ENCODE data around the gene STMN1.

STMN1 gene

DNA sequence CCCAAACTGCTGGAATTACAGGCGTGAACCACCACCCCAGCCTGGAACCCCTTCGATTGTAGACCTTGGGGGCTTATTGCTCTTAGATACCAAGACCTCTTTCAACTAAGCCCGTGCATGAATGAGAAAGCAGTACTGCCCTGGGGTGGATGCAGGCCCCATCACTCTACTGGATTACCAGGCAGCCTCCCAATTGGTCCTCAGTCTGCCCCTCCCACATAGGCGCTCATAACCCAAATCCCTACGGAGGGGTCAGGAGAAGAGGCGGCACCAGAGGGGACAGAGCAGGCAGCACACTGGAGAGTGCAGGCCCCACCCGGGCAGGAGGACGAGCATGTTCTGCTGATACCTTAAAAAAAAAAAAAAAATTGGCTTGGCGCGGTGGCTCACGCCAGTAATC, 12.4 kb upstream of the STMN1 start:
- DNase-seq: no peak

DNA sequence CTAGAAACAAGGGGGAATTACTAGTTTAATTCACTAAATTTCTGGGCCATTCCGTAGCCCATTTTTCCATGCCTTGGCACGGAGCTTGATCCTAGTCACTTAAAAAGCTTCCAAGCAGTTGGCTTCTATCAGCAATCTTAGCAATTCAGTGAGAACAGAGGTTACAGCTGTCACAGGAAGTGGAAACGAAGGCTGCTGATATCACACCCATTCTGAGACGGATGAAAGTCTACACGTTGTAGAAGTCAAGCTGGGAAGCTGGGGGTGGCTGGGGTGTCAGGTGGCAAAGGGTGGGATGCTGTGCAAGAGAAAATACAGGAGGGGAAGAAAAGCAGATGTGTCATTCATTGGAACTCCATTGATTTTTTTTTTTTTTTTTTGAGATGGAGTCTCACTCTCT, 11.8 kb upstream of the STMN1 start:
- DNase-seq: no peak

DNA sequence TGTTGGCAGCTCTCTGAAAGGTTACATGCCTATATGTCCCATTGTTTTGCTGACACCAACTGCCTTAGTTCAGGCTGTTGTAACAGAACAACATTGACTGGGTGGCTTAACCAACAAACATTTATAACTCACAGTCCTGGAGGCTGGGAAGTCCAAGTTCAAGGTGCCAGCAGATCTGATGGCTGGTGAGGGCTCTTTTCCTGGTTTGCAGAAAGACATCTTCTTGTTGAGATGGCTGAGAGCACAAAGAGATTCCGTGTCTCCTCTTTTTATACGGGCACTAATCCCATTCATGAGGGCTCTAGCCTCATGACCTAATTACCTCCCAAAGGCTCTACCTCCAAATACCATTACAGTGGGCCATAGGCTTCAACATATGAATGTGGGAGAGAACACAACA, 10.2 kb upstream of the STMN1 start:
- no peak for DNase-seq

DNA sequence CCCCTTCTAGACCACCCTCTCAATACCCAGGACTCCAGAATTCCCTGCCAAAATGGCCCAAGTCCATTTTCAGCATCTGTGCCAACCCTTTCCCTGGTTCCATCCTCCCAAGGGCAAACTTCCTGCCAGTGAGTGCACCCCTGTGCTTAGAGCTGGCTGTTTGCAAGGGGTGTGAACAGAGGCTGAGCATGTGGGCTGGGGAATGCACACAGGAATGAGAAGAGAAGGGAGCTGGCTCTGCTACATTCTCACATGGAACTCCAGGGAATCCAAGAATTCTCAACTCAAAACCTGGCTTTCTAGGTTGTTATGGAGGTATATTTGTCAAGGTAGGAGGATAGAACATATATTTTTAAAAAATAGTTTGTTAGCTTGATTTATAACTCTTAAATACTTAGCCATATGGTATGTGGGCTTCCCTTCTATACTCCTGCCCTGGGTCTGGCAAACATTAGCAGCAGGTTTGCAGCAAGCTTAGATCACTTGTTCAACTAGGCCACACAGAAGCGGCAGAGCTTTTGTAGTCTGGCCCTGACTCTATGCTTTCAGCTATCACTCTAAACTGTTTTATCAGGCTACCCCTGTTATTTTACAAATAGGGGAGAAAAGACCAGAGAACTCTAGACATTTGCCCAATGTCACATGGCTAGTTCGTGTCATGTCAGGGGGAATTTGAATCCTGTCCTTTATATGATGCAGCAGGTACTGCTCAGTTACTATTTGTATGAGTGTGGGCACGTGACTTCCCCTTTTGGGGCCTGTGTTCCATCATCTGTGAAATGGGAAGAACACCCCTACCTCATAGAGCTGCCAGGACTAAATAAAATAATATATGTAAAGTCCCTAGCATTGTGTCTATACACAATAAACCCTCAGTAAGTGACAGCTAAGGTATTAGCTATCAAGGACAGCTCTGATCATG, 8.1 kb upstream of the STMN1 start:
- DNase-seq: no peak

DNA sequence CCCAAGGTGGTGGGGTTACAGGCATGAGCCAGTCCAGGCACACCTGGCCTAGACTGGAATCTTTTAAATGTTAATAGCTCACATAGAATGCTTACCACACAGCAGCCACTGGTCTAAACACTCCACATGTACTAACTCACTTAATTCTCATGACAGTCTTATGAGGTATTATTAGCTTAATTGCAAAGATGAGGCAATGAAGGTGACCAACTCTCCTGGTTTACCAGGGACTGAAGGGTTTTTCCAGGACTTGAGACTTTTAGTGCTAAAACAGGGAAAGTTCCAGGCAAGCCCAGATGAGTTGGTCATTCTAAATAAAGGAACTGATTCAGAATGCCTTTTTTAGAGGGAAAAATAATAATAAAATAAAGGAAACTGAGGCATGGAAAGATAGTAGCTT, 7.0 kb upstream of the STMN1 start:
- DNase-seq: no peak

DNA sequence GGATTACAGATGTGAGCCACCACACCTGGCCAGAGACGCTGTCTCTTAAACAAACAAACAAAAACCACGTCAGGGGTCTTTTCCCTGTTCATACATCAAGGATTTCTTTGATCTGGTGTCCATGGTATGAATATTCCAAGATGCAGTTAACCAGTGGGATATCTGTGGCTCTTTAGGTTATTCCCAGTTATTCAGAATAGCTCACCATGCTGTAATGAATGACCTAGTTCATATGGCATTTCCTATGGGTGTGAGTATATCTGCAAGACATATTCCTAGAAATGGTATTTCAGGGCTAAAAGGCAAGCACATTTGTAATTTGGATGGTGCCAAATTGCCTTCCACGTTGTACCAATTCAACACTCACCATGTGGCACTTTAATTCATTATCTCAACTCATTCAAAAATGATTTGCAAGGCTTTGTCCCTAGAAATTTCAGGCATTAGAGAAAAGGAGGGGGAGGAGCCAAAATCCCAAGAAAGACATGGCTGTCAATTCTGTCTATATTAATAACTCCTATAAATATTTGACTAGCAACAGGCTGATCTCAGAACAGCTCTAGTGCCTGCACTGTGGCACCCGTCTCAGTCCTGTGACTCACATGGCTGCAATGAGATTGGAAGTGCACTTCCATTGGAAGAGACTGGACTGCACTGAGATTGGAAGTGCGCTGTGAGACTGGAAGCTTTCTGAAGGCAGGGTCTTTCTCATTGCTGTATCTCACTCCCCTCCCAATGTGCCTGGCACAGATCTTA, 6.0 kb upstream of the STMN1 start:
- no peak for DNase-seq

DNA sequence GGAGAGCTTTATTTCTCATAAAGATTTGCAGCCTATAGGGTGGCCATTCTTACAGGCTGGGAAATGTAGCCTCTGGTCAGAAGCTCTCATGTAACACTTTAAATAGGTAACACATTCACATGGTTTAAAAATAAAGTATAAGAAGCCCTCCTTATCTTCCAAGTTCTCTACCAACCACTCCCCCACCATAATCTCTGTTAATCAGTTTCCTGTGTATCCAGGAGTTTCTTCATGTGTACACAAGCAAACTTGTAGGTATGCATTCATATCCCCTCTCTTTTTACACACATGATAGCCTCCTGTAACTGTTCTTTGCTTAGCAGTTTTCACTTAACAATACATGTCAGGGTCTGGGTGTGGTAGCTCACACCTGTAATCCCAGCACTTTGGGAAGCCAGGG, 4.9 kb upstream of the STMN1 start:
- no peak for DNase-seq

DNA sequence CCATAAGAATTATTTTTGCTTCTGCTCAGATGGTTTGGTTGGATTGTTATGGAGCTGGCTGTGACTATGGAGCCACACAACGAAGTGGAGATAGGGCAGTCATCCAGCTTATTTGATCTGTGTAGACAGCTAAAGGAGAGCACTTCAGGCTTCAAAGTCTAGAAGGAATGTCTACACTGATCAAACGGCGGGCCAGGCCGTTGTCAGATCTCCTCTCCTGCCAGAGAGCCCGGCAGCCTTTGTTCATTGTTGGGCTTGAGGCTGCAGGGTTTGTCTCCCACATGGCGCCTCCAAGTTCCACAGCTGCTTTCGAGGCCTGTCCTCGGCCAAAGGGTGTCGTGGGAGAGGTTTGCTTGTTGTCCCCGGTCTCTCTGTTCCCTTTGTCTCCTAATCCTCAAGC, 2.8 kb upstream of the STMN1 start:
- DNase-seq: no peak

DNA sequence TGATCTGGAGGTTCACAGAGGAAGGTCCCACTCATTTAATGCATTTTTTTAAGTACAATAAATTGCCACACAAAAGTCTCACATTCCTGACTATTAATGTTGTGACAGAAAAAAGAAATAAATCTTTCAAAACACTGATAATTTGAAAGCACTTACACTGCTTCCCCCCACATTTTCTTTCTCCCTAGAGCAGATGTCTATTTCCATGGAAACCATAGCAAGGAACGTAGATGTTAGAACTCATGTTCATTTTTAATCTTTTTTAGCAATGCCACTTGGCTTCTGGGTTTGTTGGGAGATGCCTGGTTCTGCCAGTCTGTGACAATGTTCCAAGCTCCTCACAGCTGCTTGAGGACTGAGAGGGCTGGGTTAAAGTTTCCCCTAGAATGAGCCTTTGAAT, 1.9 kb upstream of the STMN1 start:
- DNase-seq: no peak

DNA sequence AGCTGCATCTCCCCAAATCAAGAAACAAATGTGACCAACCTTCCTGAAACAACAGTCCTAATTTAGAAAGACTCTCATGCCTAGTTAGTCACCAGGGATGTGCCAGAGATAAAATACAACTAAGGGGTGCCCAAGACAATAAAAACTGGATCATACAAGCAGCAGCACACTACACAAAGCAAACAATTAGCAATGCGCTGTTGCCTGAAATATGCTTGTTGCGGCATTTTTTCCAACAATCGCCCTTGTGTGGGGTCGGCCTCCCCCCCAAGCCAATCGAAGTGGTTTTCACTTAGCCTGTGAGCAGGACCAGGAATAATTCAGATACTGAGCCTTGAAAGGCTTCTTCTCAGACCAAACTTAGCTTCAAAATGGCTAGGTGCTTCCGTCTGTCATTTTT, 1.4 kb upstream of the STMN1 start:
- no peak for DNase-seq

DNA sequence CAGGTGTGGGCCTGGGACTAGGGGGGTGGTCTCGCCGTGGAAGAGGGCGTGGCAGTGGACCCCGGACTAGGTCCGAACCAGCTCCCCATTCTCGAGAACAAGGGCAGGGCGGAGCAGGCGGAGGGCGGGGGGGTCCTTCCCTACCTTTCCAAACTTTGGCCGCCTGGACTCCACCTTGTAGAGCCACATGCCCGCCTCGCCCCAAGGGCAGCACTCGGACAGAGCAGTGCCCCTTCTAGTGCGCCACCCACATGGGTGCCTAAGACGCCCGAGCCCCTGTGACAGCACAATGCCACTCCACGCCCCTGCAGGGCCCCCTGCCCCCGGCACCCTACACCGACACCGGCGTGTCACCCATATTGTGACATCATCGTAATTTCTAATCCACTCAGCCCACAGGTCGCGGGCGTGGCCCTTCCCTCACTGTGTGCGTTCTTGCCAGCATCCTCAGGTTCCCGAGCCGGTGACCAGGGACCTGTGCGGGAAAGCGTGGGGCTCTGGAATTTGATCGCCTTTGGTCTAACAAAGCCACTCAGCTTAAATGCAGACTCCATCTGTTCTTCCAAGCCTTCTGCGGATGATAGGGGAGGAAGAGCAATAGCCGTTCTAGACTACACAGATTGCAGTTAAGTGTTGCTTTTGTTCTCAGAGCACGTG, 553 bp upstream of the STMN1 start:
- peak; percentile 70 for DNase-seq

DNA sequence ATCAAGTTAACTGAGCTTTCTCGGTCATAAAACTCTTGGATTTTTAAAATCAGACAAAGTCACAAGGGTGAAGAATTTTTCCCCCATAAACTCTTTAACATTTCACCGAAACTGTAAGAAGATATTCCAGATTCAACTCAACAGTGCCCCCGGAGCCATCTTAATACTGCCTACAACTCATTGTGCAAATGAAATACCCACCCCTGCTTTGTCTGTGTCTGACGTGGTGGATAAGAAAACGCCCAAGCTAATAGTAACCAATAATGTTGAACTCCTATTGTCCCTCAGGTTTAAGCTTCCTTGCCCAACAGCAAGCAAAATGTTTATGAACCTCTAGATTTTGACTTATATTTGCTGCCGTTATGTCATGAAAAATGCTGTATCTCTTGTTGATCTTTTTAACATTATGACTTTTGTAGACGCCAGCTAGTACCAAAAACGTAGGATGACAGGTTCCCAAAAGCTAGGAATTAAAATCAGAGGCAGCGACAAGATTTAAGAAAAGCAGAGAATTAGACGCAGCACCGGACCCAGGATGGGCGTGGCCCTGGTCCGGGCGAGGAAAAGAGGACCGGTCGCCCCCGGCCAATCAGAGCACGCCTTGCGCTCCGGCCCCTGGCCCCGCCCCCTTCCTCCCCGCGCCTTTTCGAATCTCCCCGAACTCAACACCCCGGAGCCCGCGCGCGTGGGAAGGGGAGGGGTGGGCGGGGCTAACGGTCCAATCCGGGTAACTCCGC, 1.1 kb downstream of the STMN1 start:
- DNase-seq: peak; percentile 94

DNA sequence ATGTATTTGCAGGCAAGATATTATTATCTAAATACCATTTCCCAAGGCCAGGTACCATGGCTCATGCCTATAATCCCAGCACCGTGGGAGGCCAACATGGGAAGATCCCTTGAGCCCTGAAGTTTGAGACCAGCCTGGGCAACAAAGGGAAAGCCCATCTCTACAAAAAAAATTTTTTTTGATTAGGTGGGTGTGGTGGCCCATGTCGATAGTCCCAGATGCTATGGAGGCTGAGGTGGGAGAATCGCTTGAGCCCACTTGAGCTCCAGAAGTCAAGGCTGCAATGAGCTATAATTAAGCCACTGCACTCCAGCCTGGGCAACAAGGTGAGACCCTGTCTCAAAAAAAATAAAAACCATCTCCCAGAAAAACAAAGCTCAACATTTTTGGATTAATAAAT, 2.2 kb downstream of the STMN1 start:
- no peak for DNase-seq

DNA sequence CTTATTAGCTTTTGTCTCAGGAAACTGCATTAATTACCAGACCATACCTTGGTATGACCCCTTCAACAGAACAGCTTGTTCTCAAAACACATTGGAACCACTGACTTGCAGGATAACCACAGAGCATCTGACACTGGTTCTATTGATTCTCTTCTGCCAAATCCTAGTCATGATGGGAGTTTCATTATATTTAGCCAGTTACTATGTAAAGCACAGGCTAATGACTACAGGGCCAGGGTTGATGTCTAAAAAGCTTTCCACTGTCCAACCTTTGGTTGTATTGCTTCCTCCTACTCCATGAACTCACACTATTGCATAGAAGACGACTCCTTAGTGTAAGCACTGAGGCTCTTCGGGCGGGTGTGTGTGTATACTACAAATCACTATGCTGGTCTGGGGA, 3.8 kb downstream of the STMN1 start:
- DNase-seq: no peak

DNA sequence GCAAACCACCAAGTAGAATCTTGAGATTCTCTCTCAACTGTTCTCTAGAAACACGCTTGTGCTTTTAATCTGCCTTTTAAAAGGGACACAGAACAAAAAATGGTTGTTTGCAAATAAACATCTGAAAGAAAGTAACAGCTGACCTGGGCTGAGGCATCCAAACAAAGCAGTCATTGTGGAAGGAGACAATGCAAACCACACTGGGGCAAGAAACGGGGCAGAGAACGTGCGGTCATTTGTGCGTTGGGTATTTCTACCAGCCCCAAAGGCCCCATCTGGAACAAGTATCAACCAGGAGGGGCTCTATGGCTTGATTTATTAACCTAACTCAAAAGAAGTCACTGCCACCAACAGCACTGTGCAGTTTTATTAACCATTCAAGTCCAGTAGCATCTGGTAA, 6.0 kb downstream of the STMN1 start:
- DNase-seq: no peak

DNA sequence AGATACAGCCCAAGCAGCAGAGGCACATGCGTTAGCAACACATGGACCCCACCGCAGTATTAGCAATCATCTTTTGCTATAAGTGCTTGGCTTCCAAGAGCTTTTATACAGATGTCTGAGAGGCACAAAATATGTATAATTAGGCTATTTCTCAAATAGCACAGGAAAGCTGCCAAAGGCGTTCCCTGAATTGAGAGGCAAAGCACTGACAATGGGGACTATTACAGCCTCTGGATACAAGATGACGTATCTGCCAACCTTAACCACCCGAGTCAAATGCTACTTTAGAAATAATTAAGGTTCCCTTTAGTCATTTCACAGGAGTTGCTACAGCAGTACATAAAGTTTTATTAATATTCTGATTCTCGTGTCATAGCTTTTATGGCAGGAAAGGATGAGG, 6.4 kb downstream of the STMN1 start:
- no peak for DNase-seq

DNA sequence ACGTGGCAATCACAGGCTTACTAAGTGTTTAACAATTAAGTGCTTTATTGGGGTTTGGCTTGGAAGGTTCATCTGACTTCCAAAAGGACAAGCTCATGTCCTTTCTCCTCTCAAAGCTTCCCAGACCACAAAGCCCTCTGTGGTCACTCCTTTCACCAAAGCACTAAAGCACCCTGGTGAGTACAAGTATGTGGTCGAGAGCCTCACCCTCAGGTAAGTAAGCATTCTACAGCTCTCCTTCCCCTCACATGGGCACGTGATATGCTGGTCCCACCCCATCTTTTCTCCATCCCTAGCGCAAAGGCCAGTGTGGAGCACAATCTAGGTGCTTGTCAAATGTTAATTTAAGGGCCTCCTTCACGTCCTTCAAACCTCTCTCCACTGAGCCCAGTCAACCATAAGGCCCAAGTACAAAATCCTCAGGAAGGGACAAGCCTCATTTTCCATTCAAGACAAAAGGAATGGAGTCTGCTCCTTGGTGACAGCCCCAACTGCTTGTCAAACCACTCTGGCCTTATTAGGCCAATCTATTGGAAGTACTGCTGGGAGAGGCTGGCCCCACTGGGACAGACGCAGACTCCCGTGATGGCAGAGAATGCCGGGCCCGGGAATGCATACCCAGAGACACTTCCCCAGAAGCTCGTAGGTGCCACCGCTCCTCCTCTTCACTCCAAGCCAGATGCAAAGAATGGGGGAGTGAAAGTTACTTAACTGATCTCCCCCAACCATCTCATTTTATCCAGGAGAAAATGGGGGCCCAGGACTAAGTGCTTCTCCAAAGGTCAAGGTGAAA, 7.8 kb downstream of the STMN1 start:
- DNase-seq: peak; percentile 19

DNA sequence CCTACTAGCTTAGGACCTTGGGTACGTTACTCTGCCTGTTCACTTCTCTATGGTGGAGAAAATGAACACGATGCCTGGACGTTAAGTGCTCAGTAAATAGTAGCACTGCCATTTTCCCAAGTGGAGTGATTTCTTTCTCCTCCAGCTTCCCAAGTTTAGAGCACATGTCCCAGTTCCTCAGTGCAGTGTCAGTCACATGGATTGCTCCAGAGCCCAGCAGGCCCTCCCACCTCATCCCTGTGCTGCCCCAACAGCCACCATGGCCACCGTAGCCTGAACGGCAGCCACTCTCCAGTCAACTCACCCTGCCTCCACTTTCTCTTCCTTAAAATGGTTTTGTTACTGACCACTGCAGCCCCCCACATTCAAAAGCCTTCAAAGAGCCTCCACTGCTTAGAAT, 8.5 kb downstream of the STMN1 start:
- DNase-seq: no peak

DNA sequence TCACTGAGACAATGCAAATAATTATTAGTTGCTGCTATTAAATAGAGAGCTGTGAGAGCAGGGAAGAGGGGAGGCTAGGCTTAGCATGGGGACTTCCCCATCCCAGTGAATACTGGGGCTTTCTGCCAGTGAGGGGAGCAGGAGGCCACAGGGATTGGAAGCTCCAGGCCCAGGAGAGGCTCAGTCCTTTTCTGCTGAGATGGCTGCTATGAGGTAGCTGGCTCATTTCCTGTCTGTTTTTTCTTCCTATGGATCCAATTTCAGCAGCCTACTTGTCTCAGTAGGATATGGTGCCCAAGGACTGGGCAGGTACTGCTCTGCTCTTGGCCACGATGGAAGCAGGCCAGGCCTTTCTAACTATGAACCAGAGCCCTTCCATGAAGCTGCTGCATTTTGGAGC, 10.0 kb downstream of the STMN1 start:
- no peak for DNase-seq

DNA sequence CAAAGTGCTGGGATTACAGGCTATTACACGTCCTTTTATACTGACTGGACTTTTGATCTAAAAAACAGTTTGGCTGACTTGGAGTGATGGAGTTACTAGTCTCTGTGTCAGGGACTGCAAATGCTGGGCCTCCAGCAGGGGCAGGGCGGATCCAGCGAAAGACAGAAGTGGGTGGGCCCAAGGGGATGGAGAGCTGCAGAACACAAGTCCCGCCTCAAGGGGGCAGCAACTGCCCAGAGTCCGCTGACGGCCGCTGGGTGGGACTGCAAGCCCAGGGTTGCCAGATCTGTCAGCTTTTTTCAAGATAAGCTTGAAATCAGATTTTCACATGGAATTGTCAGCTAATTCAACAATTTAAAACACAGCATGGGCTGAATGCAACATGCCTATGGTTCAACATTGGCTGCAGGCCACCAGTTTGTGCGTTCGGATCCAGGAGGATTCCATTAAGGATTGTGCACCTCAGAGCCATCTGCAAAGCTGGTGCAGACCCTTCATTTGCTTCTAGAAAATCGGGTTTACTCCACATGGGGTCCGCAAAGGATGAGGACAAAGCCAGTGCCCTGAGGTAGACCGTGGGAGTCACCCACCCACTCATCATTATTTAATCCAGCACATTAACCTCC, 10.7 kb downstream of the STMN1 start:
- DNase-seq: peak; percentile 79

DNA sequence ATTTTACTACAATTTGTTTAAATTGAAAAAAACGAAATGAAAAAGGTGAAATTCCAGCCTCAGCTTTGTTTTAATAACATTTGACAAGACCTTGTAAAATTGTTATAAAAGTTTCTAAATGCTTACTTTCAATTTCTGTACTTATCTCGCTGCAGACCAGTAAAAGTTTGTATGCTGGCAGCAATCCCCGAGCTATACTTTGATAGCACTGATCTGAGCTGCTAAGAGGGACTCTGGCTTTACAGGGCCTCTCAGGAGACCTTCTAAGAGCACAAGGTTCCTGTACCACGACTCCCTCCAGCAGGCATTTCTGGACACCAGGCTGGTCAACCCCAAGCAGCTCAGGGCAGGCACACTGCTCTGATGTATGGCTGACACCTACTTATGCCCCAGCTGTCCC, 13.1 kb downstream of the STMN1 start:
- no peak for DNase-seq

DNA sequence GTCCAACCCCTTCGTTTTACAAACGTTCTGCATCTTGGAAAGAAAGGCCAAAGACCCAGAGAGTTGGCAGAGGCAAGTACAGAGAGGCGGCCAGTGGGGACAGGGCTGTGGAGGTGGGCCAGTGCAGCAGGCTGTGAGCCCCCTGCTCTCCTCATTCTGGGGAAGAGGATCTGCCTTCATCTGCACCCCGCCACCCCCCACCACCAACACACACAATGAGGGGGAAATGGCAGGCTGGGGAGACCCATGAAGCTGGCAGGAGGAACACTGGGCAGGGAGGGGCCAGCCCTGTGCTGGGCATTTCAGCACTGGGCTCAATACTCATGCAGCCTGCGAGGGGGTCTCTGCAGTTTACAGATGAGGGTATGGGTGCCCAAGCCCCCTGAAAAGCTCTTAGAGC, 14.6 kb downstream of the STMN1 start:
- no peak for DNase-seq
